BE2C (cell line): Measurements from ENCODE around the gene AUH.

ENCODE experiments used
- DNase-seq: peaks from one replicate; pipeline ENCODE4 v3.0.0-alpha.2; 2020
- H3K27me3 ChIP-seq: fragments of 250-450 bp; sonication (Bioruptor Pico); 2 replicates; pipeline ENCODE4 v1.5.1; 2020; ENCODE audit warnings: mild to moderate bottlenecking
- H3K36me3 ChIP-seq: fragments of 250-450 bp; sonication (Bioruptor Pico); 2 replicates; pipeline ENCODE4 v1.5.1; 2020; ENCODE audit warnings: mild to moderate bottlenecking
- H3K4me1 ChIP-seq: fragments of 250-450 bp; sonication (Bioruptor Pico); 2 replicates; pipeline ENCODE4 v1.5.1; 2020
- H3K4me3 ChIP-seq: 2 replicates; pipeline ENCODE4 v1.5.1; 2011; ENCODE audit warnings: low read depth, low read length
- H3K9me3 ChIP-seq: fragments of 250-450 bp; sonication (Bioruptor Pico); 2 replicates; pipeline ENCODE4 v1.5.1; 2020
- CTCF ChIP-seq: IDR thresholded peaks from 2 replicates; pipeline ENCODE4 v1.5.1; 2012; ENCODE audit warnings: mild to moderate bottlenecking, low read depth, low read length

AUH gene

GRCh38 chr9:91338681-91339080 is 23.0 kb downstream of the AUH start:
- Histone ChIP-seq H3K36me3 (peaks cover 19% of the 10 kb centered on the region), H3K27me3 (no peaks in the 10 kb centered on the region), H3K4me1 (no peaks in the 10 kb centered on the region), H3K4me3 (no peak overlapping the region), H3K9me3 (no peaks in the 10 kb centered on the region)
- DNase-seq: no peak
- no peak for TF ChIP-seq CTCF

GRCh38 chr9:91336786-91337185 is 24.9 kb downstream of the AUH start:
- no peak for DNase-seq
- Histone ChIP-seq H3K36me3 (peaks cover 11% of the 10 kb centered on the region), H3K4me1 (no peaks in the 10 kb centered on the region), H3K4me3 (no peak overlapping the region), H3K27me3 (no peaks in the 10 kb centered on the region), H3K9me3 (no peaks in the 10 kb centered on the region)
- TF ChIP-seq CTCF: no peak

- Histone ChIP-seq H3K4me1 (no peaks in the 10 kb centered on the region), H3K4me3 (no peak overlapping the region), H3K27me3 (no peaks in the 10 kb centered on the region), H3K9me3 (no peaks in the 10 kb centered on the region), H3K36me3 (no peaks in the 10 kb centered on the region)
- TF ChIP-seq CTCF: no peak
- DNase-seq: no peak
Measured at GRCh38 chr9:91334053-91334452, 27.7 kb downstream of the AUH start.

- DNase-seq: no peak
- TF ChIP-seq CTCF: no peak
- no peaks in the 10 kb centered on the region for H3K9me3 ChIP-seq
- no peaks in the 10 kb centered on the region for H3K4me1 ChIP-seq
- no peaks in the 10 kb centered on the region for H3K36me3 ChIP-seq
- no peak overlapping the region for H3K4me3 ChIP-seq
- no peaks in the 10 kb centered on the region for H3K27me3 ChIP-seq
Measured at GRCh38 chr9:91333551-91333950, 28.2 kb downstream of the AUH start.

GRCh38 chr9:91332546-91333231 is 29.0 kb downstream of the AUH start:
- TF ChIP-seq CTCF: no peak
- DNase-seq: no peak
- H3K27me3 ChIP-seq: no peaks in the 10 kb centered on the region
- H3K36me3 ChIP-seq: no peaks in the 10 kb centered on the region
- no peak overlapping the region for H3K4me3 ChIP-seq
- H3K9me3 ChIP-seq: no peaks in the 10 kb centered on the region
- H3K4me1 ChIP-seq: no peaks in the 10 kb centered on the region

- Histone ChIP-seq H3K9me3 (no peaks in the 10 kb centered on the region), H3K4me1 (no peaks in the 10 kb centered on the region), H3K4me3 (no peak overlapping the region), H3K27me3 (no peaks in the 10 kb centered on the region), H3K36me3 (no peaks in the 10 kb centered on the region)
- DNase-seq: no peak
- no peak for TF ChIP-seq CTCF
Measured at GRCh38 chr9:91331849-91332248, 29.9 kb downstream of the AUH start.
